Sciatic nerve (tissue), 2 donors: ENCODE results near the gene KCTD19. TPM values are rescaled to one million over a fixed set of nuclear protein-coding genes. Genes with fewer than 3 reads are reported as not detected.
A peak's percentile ranks its signal among the peaks of the same experiment; 100 is the strongest.

Source experiments
- ATAC-seq: fragments of 200-7000 bp; cut with Tn5 transposase; one replicate; pipeline ENCODE4 v1.9.1; 2020; ENCODE audit warnings: mild to moderate bottlenecking, moderate library complexity
- DNase-seq: peaks from one replicate; pipeline ENCODE4 v3.0.0-alpha.2; 2020; ENCODE audit warnings: low spot score
- intact Hi-C: fragments of 100-400 bp; cut with DNase I; formaldehyde crosslinking; loops from one replicate; pipeline ENCODE4 v1.14.2; 2022
- total RNA-seq: library from RNA; stranded (reverse); fragmentation: NEBNext Ultra II Directional; extraction: Animal tissue kit (Norgen Biotek cat#: 25700); gene quantifications from one replicate; pipeline ENCODE4 v1.2.1, GENCODE V29; 2021
- donor health status: DM: no; HTN: no; CAD: no.
- donor health status: DM: no; HTN: no; CAD: no.

The KCTD19 gene
- total RNA-seq, 1 donor from 2014 or later: 0.53 TPM

DNA sequence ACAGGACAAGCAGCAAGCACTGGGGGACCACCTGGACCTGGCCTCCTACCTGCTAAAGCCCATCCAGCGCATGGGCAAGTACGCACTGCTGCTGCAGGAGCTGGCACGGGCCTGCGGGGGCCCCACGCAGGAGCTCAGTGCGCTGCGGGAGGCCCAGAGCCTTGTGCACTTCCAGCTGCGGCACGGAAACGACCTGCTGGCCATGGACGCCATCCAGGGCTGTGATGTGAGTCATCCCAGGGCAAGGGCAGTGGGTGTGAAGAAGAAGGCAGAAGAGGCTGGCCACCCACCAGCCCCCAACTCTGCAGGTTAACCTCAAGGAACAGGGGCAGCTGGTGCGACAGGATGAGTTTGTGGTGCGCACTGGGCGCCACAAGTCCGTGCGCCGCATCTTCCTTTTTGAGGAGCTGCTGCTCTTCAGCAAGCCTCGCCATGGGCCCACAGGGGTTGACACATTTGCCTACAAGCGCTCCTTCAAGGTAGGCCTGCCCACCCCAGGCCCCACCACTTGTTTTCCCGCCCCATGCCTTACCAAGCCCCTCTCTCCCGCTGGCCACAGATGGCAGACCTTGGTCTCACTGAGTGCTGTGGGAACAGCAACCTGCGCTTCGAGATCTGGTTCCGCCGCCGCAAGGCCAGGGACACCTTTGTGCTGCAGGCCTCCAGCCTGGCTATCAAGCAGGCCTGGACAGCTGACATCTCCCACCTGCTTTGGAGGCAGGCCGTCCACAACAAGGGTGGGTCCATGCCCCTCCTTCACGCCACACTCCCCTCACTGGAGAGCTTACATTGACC lies 39.9 kb downstream of the KCTD19 start:
- intact Hi-C loops: no loop called here

DNA sequence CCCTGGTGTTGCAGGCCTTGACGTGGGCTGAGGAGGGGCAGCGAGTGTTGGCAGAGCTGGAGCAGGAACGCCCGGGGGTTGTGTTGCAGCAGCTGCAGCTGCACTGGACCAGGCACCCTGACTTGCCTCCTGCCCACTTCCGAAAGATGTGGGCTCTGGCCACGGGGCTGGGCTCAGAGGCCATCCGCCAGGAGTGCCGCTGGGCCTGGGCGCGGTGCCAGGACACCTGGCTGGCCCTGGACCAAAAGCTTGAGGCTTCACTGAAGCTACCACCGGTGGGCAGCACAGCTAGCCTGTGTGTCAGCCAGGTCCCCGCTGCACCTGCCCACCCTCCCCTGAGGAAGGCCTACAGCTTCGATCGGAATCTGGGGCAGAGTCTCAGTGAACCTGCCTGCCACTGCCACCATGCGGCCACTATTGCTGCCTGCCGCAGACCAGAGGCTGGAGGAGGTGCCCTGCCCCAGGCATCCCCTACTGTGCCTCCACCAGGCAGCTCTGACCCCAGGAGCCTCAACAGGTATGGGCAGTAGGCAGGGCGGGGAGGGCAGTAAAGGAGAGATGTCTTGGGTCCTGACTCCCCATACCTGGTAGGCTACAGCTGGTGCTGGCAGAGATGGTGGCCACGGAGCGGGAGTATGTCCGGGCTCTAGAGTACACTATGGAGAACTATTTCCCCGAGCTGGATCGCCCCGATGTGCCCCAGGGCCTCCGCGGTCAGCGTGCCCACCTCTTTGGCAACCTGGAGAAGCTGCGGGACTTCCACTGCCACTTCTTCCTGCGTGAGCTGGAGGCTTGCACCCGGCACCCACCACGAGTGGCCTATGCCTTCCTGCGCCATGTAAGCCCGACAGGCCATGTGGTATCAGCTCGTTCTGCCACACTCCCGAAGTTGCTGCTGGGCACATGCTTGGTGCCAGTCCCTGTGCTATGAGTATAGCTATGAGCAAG lies 41.6 kb downstream of the KCTD19 start:
- DNase-seq (no peak), ATAC-seq (peak; percentile 27)
- intact Hi-C loops: no loop called here

More for the DNA sequence above, 39.9 kb downstream of the KCTD19 start:
- ATAC-seq: no peak
- no peak for DNase-seq

DNA sequence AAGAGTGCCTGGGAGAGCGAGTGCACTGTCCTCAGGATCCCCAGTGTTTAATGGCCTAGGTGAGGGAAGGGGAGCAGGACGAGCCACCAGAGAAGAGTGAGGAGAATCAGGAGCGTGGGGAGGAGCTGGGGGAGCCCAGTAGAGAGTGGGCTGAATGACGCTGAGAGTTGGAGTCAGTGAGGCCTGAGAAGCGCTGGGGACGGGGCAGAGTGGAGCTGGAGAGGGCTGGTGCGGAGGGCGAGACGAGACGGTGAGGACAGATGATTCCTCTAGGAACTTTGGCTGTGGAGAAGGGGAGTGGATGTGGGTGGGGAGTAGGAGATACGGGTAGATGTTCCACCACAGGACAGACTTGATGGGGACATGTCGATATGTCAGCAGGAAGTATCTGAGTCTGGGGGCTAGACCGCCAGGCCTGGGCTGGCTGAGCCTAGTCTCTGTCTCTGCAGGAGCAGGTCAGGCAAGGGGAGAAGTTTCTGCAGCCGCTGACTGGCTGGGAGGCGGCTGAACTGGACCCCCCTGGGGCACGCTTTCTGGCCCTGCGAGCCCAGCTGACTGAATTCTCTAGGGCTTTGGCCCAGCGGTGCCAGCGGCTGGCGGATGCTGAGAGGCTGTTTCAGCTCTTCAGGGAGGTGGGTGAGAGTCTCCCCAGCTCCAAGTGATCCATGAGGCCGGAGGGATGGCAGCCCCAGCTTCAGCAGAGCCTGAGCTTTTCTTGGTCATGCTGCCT lies 42.5 kb downstream of the KCTD19 start:
- ATAC-seq (no peak), DNase-seq (no peak)
- intact Hi-C loops: no loop called here

DNA sequence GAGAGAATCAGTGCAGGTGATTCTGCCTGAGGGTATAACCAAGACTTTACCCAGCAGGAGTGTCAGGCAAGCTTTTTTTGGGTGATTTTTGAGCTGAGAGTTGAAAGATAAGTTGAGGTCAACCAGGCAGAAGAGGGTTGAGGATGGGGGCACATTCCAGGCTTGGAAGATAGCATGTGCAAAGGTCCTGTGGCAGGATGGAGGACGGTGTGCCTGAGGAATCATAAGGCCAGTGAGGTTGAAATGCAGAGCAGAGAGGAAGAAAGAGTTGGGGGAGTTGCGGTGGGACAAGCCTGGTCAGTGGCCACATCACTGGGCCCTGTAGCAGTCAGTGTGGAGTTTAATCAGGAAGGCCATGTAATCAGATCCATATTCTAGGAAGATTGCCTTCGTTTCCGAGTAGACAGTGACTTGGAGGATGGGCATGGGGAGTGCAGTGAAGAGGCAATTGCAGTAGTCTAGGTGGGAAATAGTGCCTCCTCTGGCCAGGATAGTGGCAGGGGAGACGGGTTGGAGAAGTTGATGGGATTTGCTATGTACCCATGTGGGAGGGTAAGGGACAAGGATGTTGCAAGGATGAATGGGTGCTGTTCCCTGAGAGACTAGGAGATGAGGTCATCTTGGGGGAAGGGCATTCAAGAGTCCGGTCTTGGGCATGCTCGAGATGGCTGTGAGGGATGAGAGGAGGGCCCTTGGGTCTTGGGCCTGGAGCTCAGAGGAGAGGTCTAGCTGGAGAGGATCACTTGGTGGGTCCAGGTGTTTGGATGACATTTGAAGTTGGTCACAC lies 43.3 kb downstream of the KCTD19 start:
- intact Hi-C loops: no loop called here
- DNase-seq (no peak), ATAC-seq (no peak)

DNA sequence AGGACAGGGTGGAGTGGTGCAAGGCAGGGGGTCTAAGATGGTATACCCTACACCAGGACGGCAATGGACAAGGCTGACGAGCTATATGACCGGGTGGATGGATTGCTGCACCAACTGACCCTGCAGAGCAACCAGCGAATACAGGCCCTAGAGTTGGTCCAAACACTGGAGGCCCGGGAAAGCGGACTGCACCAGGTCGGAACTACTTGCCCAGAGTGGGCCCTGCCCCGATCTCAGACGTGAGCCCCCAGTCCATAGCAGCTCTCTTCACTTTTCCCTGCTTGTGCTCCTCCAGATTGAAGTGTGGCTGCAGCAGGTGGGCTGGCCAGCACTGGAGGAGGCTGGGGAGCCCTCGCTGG lies 44.1 kb downstream of the KCTD19 start:
- ATAC-seq (no peak), DNase-seq (no peak)
- intact Hi-C loops: no loop called here

DNA sequence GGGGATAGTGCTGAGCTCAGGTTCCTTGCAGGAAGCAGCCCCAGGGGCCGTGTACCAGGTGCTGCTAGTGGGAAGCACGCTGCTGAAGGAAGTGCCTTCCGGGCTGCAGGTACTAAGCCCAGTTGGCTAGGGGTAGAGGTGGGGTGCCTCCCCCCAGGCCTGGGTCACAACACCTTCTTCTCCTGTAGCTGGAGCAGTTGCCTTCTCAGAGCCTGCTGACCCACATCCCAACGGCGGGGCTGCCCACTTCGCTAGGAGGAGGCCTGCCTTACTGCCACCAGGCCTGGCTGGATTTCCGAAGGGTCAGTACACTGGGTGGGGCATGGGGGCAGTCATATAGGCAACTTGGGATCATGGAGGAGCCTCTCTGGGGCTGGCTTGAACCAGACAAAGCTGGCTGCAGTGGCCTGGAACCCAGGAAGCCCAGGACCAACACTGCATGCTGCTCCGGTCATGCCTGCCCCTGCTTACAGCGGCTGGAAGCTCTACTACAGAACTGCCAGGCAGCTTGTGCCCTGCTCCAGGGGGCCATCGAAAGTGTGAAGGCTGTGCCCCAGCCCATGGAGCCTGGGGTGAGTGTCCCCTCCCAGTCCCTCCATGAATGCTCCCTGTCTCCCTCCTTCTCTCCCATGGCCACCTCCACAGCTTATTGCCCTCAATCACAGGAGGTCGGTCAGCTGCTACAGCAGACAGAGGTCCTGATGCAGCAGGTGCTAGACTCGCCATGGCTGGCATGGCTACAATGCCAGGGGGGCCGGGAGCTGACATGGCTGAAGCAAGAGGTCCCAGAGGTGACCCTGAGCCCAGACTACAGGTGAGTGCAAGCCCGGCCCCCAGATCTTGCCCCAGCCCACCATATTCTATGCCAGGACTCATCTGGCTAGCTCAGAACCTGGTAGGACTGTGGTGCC lies 44.8 kb downstream of the KCTD19 start:
- ATAC-seq: no peak
- intact Hi-C loops: no loop called here
- no peak for DNase-seq

DNA sequence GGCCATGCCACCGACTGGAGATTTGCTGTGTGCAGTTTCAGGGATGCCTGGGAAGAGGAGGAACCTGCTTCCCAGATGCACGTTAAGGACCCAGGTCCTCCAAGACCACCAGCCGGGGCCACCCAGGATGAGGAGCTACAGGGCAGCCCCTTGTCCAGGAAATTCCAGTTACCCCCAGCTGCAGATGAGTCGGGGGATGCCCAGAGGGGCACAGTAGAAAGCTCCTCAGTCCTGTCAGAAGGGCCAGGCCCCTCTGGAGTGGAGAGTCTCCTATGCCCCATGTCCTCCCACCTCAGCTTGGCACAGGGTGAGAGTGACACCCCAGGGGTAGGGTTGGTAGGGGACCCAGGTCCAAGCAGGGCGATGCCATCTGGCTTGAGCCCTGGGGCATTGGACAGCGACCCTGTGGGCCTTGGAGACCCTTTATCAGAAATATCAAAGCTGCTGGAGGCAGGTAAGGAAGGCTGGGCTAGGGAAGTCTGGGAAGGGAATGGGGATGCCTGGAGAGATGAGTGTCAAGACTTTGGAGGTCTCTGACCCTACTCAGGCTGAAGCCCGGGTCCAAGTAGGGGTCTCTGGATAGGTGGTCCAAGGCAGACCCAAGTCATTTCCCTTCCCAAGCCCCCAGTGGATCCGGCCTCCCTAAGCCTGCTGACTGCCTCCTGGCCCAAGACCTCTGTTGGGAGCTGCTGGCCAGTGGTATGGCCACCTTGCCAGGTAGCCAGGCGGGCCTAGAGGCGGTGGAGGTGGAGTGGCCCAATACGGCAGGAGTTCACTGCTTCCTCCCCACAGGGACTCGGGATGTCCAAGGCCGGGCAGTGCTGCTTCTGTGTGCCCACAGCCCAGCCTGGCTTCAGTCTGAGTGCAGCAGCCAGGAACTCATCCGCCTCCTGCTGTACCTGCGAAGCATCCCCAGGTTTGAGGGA lies 46.2 kb downstream of the KCTD19 start:
- intact Hi-C loops: no loop called here
- ATAC-seq (no peak), DNase-seq (no peak)

DNA sequence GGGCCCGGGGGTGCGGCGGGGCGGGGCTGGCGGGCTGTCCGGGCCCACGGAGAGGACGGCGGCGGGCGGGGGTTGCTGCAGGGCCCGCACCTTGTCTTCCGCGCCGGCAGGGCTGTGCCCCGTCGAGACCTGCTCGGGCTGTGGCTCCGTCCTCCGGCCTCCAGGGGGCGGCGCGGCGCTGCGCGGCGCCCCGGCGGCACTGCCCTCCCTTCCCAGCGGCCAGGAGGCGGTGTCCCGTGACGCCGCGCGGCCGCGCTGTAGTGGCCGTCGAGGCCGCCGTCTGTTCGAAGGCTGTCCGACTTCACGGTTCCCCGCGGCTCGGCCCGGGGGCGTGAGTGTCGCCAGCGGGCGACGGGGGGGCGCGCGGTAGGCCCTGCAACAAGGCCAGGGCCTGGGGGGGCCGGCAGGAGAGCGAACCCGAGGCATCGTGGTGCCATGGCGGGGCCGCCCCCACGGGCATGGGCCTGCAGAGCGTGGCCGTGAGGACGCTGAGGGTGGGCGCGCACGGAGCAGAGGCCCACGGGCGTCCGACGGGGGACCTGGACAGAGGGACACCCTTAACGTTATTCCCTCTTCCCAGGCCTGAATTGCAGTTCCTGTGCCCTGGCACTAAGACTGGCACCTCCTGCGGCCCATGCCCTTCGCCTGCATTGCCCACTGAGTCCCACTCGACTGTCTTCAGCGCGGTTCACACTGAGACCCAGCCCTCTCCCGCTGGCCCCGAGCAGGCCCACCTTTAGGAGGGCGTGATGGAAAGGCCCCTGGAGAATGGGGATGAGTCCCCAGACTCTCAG lies 47.0 kb downstream of the KCTD19 start, which contains the start of gene PLEKHG4:
PLEKHG4 (plus strand) TSS at position 237 of the 794 bp plus-strand sequence; CDS start at position 750, 513 bp downstream.
- ATAC-seq (peak; percentile 79), DNase-seq (peak; percentile 85)

DNA sequence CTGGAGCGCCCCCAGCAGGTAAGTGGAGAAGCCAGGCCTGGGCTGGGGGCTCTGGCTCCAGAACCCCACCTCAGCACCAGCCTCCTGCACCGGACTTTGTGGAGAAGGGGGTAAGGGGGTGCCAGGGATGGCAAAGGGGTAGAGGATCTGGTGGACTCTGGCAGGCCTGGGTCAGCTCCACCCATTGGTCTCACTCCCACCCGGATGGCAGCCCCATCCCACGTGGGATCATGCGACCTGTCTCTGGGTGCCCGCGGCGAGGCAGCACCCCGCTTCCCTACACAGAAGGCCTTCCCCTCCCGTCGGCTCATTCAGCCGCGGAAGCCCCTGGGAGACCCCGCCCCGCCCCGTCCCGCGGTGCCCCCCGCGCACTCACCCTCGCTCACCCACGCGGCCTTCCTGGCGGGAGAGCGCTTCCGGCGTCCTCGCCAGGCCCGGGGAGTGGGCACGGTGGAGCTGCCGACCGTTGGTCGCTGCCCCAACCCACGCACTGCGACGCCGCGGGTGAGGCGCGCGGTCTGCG lies 47.7 kb downstream of the KCTD19 start:
- intact Hi-C loops: no loop called here
- peak; percentile 43 for ATAC-seq
- no peak for DNase-seq

More for the DNA sequence above, 47.0 kb downstream of the KCTD19 start, which contains the start of gene PLEKHG4:
- intact Hi-C loops: no loop called here

DNA sequence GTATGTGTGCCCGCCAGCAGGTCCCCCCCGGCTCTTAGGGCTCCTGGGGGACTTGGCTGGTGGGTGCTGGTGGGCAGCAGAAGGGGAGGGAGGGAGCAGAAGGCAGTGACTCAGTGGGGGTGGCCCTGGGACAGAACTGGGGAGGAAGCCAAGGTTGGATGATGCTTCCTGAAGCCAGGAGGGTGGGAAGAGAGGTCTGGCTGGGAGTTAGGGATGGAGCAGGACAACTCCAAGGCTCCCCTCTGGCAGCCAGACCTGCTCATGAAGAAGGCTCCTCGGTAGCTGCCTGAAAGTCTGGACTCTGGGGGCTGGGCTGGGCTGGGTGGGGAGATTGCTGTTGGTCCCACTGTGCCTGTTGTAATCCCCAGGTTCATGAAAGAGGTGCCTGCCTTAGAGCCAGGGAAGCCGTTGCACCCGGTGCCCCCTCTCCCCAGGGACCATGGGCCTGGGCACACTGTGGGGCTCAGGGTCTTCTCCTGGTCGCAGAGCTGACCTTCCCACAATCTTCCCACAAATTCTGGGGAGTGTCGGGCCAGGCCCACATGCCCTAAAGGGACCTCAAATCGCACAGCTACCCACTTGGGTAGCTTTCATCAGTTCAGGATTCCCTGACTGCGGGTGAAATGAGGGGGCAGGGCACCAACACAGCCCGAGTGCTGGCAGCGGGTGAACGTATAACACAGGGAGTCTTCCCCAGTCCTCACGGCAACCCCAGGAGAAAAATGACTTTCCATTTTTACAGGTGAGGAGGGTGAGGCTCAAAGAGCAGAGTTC lies 48.4 kb downstream of the KCTD19 start:
- no peak for DNase-seq
- intact Hi-C loops: no loop called here
- peak; percentile 25 for ATAC-seq

DNA sequence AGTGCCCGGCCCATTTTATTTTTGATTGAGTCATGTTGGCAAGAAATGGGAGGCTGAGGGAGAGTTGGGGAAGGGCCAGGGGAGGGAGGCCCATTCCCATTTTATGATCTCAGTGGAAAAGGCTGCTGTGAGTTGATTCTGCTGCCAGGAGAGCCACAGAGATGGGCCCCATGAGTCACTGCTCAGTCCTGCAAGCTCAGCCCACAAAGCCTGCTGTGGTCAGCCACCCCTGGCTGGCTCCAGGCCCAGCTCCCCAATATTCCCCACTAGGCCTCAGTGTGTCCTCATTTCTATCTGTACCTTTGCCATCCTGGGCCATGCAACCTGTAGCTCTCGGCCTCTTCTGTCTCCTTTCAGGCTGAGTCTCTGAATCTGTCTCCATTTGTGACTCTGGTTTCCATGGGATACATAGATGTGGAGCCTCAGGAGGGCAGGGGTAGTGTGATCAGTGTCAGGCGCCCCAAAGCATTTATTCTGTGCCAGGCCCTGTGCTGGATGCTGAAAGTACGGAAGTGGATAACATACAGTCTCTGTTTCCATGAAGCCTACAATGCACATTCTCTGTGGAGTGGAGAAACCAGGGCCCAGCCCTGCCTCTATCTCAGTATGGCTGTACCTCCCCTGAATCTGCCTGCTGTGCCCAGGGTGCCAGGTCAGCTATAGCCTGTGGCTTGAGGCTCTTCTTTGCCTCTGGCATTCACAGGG lies 49.1 kb downstream of the KCTD19 start:
- intact Hi-C loops: no loop called here
- ATAC-seq (peak; percentile 46), DNase-seq (no peak)

DNA sequence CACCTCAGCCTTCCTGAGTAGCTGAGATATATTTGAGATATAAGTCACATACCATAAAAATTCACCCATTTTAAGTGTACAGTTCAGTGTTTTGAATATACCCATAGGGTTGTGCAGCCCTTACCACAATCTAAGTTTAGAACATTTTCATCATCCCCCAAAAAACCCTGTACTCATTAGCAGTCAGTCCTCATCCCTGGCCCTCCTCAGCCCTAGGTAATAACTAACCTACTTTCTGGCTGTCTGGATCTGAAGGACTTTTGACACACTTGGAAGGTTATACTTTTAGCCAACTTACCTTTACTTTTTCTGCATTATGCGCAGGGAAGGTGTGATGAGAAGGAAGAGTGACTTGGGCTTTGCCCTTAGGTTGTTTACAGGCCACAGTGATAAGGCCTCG lies 51.2 kb downstream of the KCTD19 start:
- intact Hi-C loops: no loop called here
- ATAC-seq: no peak
- no peak for DNase-seq

DNA sequence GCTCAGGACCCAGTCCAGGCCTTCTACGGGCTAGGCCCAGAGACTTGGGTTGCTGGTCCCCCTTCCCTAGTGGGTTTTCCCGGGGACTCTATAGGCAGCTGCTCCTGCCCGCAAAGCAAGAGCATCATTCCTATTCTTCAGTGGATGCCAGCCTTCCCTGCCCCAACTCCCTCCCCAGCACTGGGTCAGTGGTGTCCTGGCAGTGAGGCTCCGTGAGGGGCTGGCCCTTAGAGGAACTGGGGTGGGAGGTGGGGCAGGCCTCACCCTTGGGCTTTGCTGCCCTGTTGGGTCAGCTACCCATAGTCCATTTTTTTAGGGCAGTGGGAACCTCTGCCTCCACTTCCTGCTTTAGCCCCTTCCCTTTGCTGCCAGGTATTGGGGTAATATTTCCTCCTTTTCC lies 55.1 kb downstream of the KCTD19 start:
- intact Hi-C loops: loop anchor here (5.0 kb wide), 1 partner anchor 191 kb away; no protein-coding TSS in a partner anchor
- DNase-seq (no peak), ATAC-seq (peak; percentile 13)

DNA sequence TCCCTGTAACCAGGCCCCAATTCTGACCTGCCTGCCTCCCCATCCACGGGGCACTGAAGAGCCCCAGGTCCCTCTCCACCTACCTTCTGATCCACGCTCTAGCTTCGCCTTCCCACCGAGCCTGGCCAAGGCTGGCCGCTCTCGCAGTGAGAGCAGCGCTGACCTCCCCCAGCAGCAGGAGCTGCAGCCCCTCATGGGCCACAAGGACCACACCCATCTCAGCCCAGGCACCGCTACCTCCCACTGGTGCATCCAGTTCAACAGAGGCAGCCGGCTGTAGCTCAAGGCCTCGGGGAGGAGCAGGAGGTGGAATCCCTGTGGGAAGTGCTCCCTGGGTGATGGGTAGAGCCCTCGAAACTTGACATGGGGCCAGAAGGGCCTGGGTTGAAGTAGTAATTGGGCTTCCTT lies 55.6 kb downstream of the KCTD19 start:
- DNase-seq (no peak), ATAC-seq (no peak)
- intact Hi-C loops: loop anchor here (5.0 kb wide), 1 partner anchor 191 kb away; no protein-coding TSS in a partner anchor
